Stimulated activated CD4-positive, alpha-beta T cell treated with anti-CD3 and anti-CD28 coated beads, Interleukin-15, amount 100 ng/mL, for 1 hour (primary cell): ENCODE measurements around the gene MGAM2.

Experiments used
- DNase-seq, 2 donors: peaks; one replicate each; pipeline ENCODE4 v3.0.0-alpha.2; 2020; ENCODE audit warnings: low read depth in 1 of 2, low spot score in 1 of 2

Gene MGAM2

DNA sequence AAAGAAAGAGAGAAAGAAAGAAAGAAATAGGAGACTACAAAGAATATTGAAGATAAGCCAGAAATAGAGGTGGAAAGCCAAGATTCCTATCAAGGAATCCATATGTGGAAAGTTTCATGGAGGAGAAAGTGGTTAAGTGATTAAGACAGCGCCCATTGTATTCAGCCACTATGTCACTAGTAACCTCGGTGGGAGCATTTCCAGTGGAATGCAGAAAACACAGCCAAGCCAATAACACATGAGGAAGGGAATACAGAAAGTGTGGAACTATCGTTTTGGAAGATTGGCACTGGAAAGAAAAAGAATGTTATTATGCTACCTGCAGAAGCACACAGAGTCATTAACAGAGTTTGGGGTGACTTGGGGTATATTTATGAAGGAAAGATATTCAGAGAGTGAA lies 2.7 kb downstream of the MGAM2 start:
- no peak for DNase-seq

DNA sequence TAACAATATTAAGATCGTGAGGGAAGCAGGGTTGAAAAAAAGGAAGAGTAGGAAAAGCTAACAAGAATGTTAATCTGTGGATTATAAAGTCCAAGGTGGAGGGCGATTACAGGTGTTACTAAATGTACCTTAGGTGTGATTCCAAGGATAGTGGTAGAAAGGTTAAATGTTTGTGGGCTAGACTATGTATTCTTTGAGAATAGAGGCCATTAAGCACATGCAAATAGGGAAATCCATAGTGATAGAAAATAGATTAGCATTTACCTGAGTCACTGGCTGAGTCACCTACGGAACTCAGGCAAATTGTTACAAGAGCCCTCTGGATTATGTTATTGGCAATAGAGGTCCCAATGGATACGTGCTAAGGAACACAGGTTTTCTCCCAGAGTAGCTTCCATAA lies 9.0 kb downstream of the MGAM2 start:
- DNase-seq = no peak

DNA sequence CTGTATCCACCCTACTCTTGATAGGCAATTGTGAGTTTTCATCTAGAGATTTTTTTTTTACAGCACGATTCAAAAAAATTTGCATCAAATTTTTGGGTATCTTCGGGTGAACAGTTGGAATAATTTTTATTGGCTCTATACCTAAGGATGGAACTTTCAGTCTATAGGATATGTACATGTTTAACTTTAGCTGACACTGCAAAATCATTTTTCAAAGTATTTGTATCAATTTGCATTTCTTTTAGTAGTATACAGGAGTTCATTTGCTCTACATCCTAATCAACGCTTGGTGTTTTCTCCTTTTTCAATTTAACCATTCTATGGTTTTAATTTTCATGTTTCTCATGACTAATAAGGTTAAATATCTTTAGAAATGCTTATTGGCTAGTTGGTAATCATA lies 11.7 kb downstream of the MGAM2 start:
- DNase-seq = no peak

DNA sequence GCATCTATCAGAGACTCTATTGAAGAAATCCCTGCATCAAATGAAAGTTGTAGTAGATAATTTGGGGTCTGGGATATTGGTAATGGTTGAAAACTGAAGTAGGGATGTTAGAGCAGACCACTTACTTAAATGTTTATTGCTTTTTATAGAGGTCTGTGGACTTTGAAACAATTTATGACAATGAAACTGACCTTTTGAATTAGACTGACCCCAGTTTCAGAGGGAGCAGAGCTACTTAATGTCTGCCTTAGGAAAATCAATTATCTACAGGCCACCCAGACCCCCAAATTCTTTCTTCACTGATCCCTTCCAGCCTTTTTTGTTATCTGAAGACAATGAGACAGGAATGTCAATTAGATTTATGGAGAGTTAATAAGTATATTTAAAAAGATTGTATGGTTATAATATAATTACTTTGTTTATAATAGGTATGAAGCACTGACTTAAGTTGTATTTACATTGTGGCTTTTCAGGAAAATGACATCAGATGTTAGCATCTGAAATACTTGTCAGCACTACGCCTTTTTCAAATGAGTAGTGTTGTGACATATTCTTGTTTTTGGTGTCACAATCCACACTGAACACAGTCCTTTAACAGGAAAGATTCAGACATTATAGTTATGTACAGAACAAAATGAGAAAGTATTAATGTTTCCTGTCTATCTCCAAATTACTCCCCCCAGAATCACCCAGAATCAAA lies 13.9 kb downstream of the MGAM2 start:
- DNase-seq = no peak

DNA sequence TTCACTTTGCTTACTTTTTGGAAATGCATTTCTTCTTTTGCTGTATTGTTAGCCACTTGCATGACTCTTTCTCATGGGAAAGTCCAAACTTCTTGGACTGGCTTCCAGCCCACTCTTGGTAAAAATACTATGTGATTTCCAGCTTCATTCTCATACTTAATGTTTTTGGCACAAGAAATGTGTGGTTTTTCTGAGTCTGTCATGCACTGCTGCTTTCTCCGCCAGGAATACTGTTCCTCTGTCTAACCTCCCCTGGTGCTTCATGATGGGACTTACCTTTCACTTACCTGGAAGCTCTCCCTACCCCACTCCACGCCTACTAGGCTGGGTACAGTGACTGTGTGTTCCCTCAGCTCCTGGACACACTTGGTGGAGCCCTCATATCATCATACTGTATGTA lies 18.7 kb downstream of the MGAM2 start:
- no peak for DNase-seq

DNA sequence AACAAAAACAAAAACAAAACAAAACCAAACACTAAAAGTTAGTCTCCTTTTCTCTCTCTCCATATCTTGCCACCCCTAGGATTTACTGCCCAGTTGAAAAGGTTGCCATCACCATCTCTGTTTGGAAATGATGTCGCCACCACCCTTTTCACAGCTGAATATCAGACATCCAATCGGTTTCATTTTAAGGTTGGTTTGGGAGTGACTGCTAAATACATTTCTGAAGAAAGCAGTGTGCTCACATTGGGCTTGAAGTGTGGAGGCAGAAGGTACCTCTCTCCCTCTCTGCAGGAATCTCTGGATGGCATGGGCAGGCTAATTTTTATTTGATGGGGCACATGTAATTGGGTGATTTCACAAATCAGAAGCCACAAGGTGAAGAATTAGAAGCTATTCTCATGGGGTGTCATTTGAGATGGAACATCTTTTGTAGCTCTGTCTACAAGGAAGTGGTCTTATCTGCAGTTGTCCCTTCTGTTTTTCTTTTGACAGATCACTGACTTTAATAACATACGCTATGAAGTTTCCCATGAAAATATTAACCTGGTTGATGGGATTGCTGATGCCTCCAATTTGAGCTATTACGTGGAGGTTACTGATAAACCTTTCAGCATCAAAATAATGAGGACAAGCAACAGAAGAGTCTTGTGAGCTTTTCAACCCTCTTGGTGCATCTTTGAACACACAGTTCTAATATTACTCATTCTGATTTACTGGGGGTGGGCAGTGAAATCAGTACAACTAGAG lies 20.1 kb downstream of the MGAM2 start:
- no peak for DNase-seq

GRCh38 chr7:142133731-142134148 lies 22.2 kb downstream of the MGAM2 start:
- no peak for DNase-seq

DNA sequence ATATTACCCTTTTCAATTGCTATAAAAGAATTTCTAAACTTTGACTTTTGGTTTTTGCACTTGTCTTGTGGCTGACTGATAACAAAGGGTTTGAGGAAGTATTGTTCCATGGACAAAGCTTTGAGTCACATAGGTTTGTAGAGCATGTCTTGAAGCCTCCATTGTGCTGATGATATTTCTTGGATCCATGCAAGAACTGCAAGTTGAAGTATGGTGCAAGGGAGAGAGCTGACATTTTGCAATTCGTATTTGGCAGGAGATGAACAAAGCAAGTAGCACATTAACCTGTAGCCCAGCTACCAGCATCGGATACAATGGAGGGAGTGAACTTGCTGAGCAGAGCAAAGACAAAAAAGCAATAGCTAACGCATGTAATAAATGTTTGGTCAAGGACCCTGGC lies 23.4 kb downstream of the MGAM2 start:
- no peak for DNase-seq

- no peak for DNase-seq
These were observed 27.5 kb downstream of the MGAM2 start for GRCh38 chr7:142138996-142139395.

DNA sequence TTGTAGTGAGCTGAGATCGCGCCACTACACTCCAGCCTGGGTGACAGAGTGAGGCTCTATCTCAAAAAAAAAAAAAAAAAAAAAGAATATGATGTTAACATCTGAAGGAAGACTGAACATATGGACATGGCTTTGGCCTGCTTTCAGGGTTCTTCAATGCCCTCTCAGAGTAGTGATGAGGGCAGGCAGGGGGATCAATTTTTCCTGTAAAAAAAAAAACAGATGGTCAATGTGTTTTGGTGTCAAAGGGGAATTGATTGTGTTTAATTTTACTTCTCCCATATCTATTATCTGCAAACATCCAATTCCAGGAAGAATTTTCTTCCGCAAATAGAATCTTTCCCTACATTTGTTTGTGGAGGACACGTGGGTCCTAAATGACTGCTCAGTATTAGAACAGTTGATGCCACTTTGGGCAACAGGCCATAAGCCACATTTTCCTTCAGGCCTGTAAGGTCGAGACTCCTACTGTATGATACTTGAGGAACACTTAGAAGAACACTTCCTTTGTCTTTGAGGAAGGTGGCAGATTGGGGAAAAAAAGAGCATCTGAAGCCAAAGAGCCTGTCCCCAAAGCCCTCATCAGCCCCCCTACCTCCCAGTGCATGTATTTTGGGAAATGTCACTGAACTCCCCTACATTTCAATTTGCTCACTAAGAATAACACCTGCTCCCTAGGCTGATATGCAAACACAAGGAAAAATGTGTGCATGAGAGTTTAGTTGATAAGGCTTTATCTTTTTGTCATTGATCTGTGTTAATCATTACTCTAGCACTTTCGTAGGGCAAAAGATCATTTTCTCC lies 28.3 kb downstream of the MGAM2 start:
- no peak for DNase-seq

GRCh38 chr7:142140401-142140959 lies 29.0 kb downstream of the MGAM2 start:
- DNase-seq = no peak

DNA sequence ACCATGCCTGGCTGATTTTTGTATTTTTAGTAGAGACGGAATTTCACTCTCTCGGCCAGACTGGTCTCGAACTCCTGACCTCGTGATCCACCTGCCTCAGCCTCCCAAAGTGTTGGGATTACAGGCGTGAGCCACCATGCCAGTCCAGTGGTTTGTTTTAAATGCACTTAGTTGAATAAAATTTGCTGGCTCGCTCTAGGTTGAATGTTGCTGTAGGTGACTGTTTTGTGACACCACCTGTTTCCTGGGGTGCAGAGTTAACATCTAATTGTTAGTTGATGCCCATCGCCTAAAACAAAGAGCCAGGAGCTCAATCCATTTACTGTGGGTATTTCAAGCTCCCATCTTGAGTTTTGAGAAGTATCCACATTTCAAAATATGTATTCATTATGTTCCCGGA lies 31.2 kb downstream of the MGAM2 start:
- no peak for DNase-seq

GRCh38 chr7:142146124-142146523 lies 34.6 kb downstream of the MGAM2 start:
- DNase-seq = no peak

- DNase-seq = no peak
These were observed 38.8 kb downstream of the MGAM2 start for GRCh38 chr7:142150356-142150755.

DNA sequence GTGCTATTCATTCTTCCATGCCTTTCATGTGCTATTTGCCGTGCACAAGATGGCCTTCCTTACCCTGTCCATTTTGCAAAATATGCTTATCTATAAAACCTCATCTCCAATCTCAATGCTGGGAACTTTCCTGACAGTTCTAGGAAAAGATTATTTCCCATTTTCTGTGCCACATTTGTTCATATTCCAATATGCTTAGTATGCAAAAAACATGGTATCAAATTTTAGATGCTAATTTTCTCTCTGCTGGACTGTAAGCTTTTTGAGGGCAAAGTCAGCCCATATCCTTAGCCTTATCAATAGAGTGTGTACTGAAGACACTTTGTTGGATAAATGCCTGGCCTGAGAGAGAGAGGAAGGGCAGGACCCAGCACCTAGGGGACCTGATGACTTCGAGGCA lies 39.4 kb downstream of the MGAM2 start:
- no peak for DNase-seq

DNA sequence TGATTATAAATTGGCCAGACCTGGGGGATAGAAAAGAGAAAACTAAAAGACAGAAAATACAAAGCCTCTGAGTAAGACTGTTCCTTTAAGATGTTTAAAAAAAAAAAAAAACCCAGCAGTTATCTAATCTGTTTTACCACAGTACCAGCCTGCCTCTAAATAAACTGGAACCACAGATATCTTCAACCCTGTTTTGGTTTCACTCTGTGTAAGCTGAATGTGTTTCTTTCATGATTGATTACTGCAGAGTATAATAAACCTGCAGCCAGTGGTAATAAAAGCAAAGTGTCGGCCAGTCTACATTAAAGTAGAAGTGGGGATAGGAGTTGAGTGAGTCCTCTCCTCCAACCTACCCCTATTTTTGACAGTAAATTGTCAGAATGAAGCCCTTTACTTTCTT lies 40.6 kb downstream of the MGAM2 start:
- no peak for DNase-seq

GRCh38 chr7:142153400-142153799 lies 41.9 kb downstream of the MGAM2 start:
- no peak for DNase-seq

DNA sequence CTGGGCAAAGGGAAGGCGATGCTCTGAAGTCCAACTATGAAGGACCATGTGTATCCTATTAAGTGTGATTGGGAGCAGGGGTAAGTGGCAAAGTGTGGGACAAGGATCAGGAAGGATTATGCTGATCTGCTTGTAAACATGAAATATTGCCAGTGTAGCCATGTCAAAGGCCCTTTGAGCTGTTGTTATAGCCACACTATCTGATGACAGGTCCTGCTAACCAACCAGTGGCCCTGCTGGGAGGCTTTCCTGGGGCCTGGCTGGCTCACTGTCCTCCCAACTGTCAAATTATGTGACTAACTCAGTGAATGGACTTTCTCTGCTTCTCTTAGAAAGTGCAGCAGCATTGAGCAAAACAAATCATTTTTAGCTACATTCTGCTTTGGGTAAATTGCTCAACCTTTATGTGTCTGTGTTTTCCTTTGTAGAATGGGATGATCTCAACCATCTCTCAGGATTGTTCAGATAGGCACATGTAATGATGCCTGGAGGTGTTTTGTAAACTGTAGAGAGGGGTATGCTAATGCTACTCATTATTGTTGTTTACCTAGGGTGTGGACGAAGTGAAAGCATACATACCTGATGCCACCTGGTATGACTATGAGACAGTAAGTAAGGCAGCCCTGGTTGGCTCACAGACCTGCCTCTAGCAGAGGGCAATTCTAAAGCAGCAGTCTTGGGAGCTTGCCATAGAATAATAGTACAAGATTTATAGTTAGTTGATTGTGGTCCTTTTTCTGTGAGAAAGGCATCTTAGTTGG lies 47.4 kb downstream of the MGAM2 start:
- DNase-seq = no peak

DNA sequence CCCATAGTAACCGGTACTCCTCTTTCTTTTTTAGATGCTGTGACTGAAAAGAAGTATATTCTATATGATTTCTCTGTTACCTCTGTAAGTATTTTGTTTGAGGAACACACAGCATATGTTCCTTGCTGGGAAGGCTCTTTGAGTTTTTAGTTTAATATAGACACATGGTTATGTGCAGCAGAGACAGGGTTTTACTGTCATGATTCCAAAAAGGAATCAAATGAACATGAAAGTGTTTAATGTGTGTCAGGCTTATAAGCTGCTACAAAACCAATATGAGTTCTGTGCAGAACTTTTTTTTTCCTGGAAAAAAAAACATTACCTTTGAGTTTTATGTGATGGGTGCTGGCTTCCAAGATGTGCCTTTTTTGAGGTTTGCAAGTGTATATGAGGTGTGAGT lies 50.4 kb downstream of the MGAM2 start:
- no peak for DNase-seq

GRCh38 chr7:142168746-142169145 lies 57.2 kb downstream of the MGAM2 start:
- no peak for DNase-seq

- no peak for DNase-seq
These were observed 61.4 kb downstream of the MGAM2 start for GRCh38 chr7:142172932-142173331.
